ENCODE results near the gene VPS13C. TPM values are rescaled to one million over a fixed set of nuclear protein-coding genes. Genes with fewer than 3 reads are reported as not detected.
"Not testable (repeated sequence)": the region's sequence is repeated elsewhere in the genome, so short reads cannot be mapped to it uniquely, and the experiment has no call there.

Gene VPS13C
- total RNA-seq, 4 donors from 2014 or later: 97.7 to 151 (median 121) TPM

DNA sequence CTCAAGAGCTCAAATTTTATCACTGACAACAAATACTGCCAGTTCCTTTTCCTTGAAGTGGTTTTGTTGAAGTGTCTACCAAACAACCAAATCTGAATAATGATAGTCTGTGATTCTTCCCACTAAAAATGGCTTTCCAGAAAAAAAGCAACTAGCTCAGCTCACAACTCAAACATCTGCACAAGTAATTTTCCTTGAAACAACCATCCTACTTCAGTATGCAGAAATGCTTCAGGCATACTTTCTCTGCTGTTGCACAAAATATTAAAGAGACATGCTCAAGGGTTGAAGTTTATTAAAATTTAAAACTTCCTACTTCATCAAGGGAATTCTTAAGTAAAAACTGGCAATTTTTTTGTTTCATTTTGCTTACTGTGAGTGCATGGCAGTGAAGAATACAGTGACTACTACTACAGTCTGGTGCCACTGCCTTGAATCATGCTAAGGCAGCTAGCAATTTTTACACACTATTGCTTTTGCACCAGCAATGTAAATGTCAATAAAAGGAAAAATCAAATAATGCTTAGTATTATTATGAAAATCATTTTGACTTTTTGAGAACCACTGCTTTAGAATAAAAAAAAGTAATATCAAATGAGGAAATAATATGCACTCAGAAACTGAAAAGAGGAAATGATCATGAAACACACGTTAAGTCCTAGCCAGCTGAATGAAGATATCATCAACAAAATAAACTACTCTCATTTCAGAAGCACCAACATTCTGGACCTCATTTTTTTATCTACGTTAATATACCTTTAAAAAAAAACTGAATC lies 33.6 kb downstream of the VPS13C start:
- peaks cover 0 to 33% (median 0%) of the 10 kb centered on the region in 3 donors for H3K36me3 ChIP-seq
- no peaks in the 10 kb centered on the region for H3K9me3 ChIP-seq
- whole genome bisulfite sequencing, 2 donors: 69 to 76% methylated on average over 2 of the region's 2 CpGs
- H3K4me3 ChIP-seq: no peak overlapping the region
- no peak for TF ChIP-seq EP300 (IDR thresholded peaks at IDR 0.05)
- TF ChIP-seq, protein P1, sequence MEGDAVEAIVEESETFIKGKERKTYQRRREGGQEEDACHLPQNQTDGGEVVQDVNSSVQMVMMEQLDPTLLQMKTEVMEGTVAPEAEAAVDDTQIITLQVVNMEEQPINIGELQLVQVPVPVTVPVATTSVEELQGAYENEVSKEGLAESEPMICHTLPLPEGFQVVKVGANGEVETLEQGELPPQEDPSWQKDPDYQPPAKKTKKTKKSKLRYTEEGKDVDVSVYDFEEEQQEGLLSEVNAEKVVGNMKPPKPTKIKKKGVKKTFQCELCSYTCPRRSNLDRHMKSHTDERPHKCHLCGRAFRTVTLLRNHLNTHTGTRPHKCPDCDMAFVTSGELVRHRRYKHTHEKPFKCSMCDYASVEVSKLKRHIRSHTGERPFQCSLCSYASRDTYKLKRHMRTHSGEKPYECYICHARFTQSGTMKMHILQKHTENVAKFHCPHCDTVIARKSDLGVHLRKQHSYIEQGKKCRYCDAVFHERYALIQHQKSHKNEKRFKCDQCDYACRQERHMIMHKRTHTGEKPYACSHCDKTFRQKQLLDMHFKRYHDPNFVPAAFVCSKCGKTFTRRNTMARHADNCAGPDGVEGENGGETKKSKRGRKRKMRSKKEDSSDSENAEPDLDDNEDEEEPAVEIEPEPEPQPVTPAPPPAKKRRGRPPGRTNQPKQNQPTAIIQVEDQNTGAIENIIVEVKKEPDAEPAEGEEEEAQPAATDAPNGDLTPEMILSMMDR (IDR thresholded peaks at IDR 0.05): no peak
- TF ChIP-seq POLR2A (IDR thresholded peaks at IDR 0.05): no peak
- DNase-seq (ENCODE audit: low spot score in 2 of 2): no peak
- H3K27me3 ChIP-seq: no peaks in the 10 kb centered on the region
- H3K27ac ChIP-seq: no peak overlapping the region
- H3K4me1 ChIP-seq: no peaks in the 10 kb centered on the region

DNA sequence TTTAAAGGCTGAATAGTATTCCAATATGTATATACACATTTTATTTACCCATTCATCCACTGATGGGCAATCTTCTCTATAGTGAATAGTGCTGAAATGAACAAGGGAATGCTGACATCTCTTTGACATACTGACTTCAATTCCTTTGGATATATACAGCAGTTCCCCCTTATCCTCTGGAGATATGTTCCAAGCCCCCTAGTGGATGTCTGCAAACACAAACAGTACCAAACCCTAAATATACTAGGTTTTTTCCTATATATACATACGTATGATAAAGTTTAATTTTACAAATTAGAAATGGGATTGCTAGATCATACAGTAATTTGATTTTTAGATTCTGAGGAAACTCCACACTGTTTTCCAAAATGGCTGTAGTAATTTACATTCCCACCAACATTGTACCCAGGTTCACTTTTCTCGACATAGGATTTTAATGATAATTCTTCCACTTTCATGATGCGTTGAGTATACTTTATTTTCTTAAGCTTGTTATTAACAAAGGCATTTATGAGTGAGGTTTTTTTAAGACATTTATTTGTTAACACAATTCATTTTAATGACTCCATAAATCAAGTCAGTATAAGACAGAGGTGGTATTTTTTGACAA lies 38.2 kb downstream of the VPS13C start:
- no peak for TF ChIP-seq EP300 (IDR thresholded peaks at IDR 0.05)
- TF ChIP-seq, protein P1 (IDR thresholded peaks at IDR 0.05): no peak
- TF ChIP-seq POLR2A (IDR thresholded peaks at IDR 0.05): no peak
- 98% methylated on average over 3 of the region's 3 CpGs for WGBS, 2 donors
- H3K27me3 ChIP-seq: no peaks in the 10 kb centered on the region
- no peak for DNase-seq (ENCODE audit: low spot score in 2 of 2)
- H3K4me1 ChIP-seq: no peaks in the 10 kb centered on the region
- H3K4me3 ChIP-seq: no peak overlapping the region
- H3K27ac ChIP-seq: no peak overlapping the region
- peaks cover 0 to 42% (median 0%) of the 10 kb centered on the region in 3 donors for H3K36me3 ChIP-seq
- no peaks in the 10 kb centered on the region for H3K9me3 ChIP-seq

DNA sequence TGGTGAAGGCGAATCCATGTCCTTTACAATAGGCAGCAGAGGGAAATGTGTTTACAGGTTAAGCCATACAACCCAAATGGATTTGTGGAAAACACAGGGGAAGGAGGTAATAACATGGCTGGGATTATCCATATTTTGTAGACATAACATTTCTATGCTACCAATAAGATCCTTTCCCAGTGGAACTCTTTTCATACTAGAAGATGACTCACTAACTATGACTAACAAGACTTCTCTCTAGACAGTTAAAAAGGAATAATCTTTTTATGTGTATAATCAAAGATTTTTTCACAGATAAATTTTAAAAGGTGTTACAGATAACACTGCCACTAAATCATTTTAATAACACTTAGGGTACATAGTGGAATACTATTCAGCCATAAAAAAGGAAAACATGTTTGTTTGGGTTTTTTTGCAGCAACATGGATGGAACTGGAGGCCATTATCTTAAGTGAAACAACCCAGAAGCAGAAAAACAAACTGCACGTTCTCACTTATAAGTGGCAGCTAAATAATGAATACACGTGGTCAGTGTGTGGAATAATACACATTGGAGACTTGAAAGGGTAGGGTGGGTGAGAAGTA lies 39.6 kb downstream of the VPS13C start:
- no peak for TF ChIP-seq EP300 (IDR thresholded peaks at IDR 0.05)
- TF ChIP-seq, protein P1 (IDR thresholded peaks at IDR 0.05): no peak
- Histone ChIP-seq H3K9me3 (no peaks in the 10 kb centered on the region), H3K27me3 (no peaks in the 10 kb centered on the region), H3K4me1 (no peaks in the 10 kb centered on the region), H3K4me3 (no peak overlapping the region), H3K27ac (no peak overlapping the region), H3K36me3 (peaks cover 0 to 42% (median 0%) of the 10 kb centered on the region in 3 donors)
- 96 to 97% methylated on average over 3 of the region's 3 CpGs for WGBS, 2 donors
- no peak for DNase-seq (ENCODE audit: low spot score in 2 of 2)

DNA sequence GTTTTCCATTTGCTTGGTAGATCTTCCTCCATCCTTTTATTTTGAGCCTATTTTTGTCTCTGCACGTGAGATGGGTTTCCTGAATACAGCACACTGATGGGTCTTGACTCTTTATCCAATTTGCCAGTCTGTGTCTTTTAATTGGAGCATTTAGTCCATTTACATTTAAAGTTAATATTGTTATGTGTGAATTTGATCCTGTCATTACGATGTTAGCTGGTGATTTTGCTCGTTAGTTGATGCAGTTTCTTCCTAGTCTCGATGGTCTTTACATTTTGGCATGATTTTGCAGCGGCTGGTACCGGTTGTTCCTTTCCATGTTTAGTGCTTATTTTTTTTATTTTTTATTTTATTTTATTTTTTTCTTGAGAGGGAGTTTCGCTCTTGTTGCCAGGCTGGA lies 54.9 kb downstream of the VPS13C start:
- H3K9me3 ChIP-seq; H3K27me3 ChIP-seq; H3K4me3 ChIP-seq; H3K4me1 ChIP-seq; DNase-seq (ENCODE audit: low spot score in 2 of 2); H3K27ac ChIP-seq: not testable (repeated sequence)
- H3K36me3 ChIP-seq: peaks cover 2 to 54% (median 18%) of the 10 kb centered on the region in 3 donors
- WGBS, 2 donors: 94 to 97% methylated on average over 7 of the region's 7 CpGs

DNA sequence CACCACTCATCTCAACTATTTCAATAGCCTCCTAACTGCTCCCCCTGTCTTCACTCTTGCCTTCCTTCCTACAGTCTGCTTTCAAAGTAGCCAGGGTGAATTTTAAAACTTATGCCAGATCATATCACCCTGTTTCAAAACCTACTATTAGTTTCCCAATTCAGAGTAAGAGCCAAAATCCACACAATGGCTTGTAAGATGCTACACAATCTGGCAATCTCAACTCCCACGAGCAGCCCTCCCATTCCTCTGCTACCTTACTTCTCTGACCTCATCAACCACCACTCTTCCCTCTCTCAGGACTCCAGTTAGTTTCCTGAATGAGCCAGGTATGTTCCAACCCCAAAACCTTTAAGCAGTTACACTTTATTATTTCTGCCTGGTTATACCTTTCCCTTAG lies 62.5 kb downstream of the VPS13C start:
- WGBS, 2 donors: 85 to 91% methylated on average over 1 of the region's 1 CpG
- H3K9me3 ChIP-seq: no peaks in the 10 kb centered on the region
- H3K27ac ChIP-seq: no peak overlapping the region
- no peak for DNase-seq (ENCODE audit: low spot score in 2 of 2)
- no peak for TF ChIP-seq POLR2A (IDR thresholded peaks at IDR 0.05)
- TF ChIP-seq, protein P1 (IDR thresholded peaks at IDR 0.05): no peak
- no peak for TF ChIP-seq EP300 (IDR thresholded peaks at IDR 0.05)
- H3K36me3 ChIP-seq: peaks cover 0 to 56% (median 0%) of the 10 kb centered on the region in 3 donors
- no peak overlapping the region for H3K4me3 ChIP-seq
- no peaks in the 10 kb centered on the region for H3K27me3 ChIP-seq
- no peaks in the 10 kb centered on the region for H3K4me1 ChIP-seq

All from tibial nerve (tissue), 4 donors.